HepG2 (cell line): ENCODE measurements around the gene TMEM187. TPM values are rescaled to one million over a fixed set of nuclear protein-coding genes. Genes with fewer than 3 reads are reported as not detected.
A peak's percentile ranks its signal among the peaks of the same experiment; 100 is the strongest.

Source experiments
- CBX5 ChIP-seq: sonication (generic); formaldehyde crosslinking; IDR thresholded peaks from 2 replicates; pipeline ENCODE4 v1.4.0; 2020; ENCODE audit warnings: missing genetic modification reagents, borderline replicate concordance
- CERS6 ChIP-seq: sonication (generic); formaldehyde crosslinking; IDR thresholded peaks from 2 replicates; pipeline ENCODE4 v1.5.0; 2020; ENCODE audit warnings: missing genetic modification reagents
- CREM ChIP-seq, 2 experiments: sonication (generic) in 1 of 2; formaldehyde crosslinking in 1 of 2; IDR thresholded peaks; 2 replicates each; pipeline versions ENCODE4 v1.4.0 to v1.6.1; 2016 to 2020; ENCODE audit warnings: antibody characterized with exemption in 1 of 2, mild to moderate bottlenecking in 1 of 2, missing genetic modification reagents in 1 of 2
- IRF9 ChIP-seq: sonication (generic); formaldehyde crosslinking; IDR thresholded peaks from 2 replicates; pipeline ENCODE4 v1.8.0; 2022; ENCODE audit warnings: missing genetic modification reagents, mild to moderate bottlenecking, borderline replicate concordance
- MIXL1 ChIP-seq: IDR thresholded peaks from 2 replicates; pipeline ENCODE4 v1.6.1; 2016
- MYC ChIP-seq: sonication (generic); formaldehyde crosslinking; IDR thresholded peaks from 2 replicates; pipeline ENCODE4 v1.9.0; 2021; ENCODE audit warnings: missing genetic modification reagents, borderline replicate concordance
- NR3C1 ChIP-seq: sonication (generic); formaldehyde crosslinking; IDR thresholded peaks from 2 replicates; pipeline ENCODE4 v1.4.0; 2020; ENCODE audit warnings: missing genetic modification reagents
- PATZ1 ChIP-seq: sonication (generic); formaldehyde crosslinking; IDR thresholded peaks from 2 replicates; pipeline ENCODE4 v1.4.0; 2020; ENCODE audit warnings: missing genetic modification reagents
- RBM39 ChIP-seq: fragments of 200-400 bp; formaldehyde crosslinking; IDR thresholded peaks from one replicate; pipeline ENCODE4 v1.6.1; 2018; ENCODE audit warnings: antibody characterized with exemption, mild to moderate bottlenecking, low read depth, low read length; ENCODE audit not compliant: poor library complexity, severe bottlenecking
- RFXAP ChIP-seq: sonication (generic); formaldehyde crosslinking; IDR thresholded peaks from 2 replicates; pipeline ENCODE4 v1.4.0; 2020; ENCODE audit warnings: missing genetic modification reagents, borderline replicate concordance
- STAT6 ChIP-seq: sonication (generic); formaldehyde crosslinking; IDR thresholded peaks from 2 replicates; pipeline ENCODE4 v1.4.0; 2020; ENCODE audit warnings: missing genetic modification reagents, mild to moderate bottlenecking, borderline replicate concordance
- ZC3H13 ChIP-seq: sonication (generic); formaldehyde crosslinking; IDR thresholded peaks from 2 replicates; pipeline ENCODE4 v1.8.1; 2023; ENCODE audit warnings: mild to moderate bottlenecking, missing genetic modification reagents, moderate library complexity
- ZFP37 ChIP-seq: sonication (generic); formaldehyde crosslinking; IDR thresholded peaks from 2 replicates; pipeline ENCODE4 v1.4.0; 2020; ENCODE audit warnings: missing genetic modification reagents, borderline replicate concordance
- ZKSCAN5 ChIP-seq: sonication (generic); formaldehyde crosslinking; IDR thresholded peaks from 2 replicates; pipeline ENCODE4 v1.5.1; 2020; ENCODE audit warnings: mild to moderate bottlenecking, missing genetic modification reagents
- ZNF260 ChIP-seq: sonication (generic); formaldehyde crosslinking; IDR thresholded peaks from 2 replicates; pipeline ENCODE4 v1.4.0; 2020; ENCODE audit warnings: missing genetic modification reagents, low read depth, mild to moderate bottlenecking, borderline replicate concordance
- ZNF280B ChIP-seq: sonication (generic); formaldehyde crosslinking; IDR thresholded peaks from 2 replicates; pipeline ENCODE4 v1.5.0; 2020; ENCODE audit warnings: missing genetic modification reagents, mild to moderate bottlenecking, borderline replicate concordance
- ZNF3 ChIP-seq: IDR thresholded peaks from 2 replicates; pipeline ENCODE4 v1.7.0; 2017; ENCODE audit warnings: inconsistent platforms
- ZNF34 ChIP-seq: sonication (generic); formaldehyde crosslinking; IDR thresholded peaks from 2 replicates; pipeline ENCODE4 v1.4.0; 2020; ENCODE audit warnings: mild to moderate bottlenecking, missing genetic modification reagents, borderline replicate concordance
- ZNF484 ChIP-seq: sonication (generic); formaldehyde crosslinking; IDR thresholded peaks from 2 replicates; pipeline ENCODE4 v1.5.1; 2020; ENCODE audit warnings: mild to moderate bottlenecking, low read depth, missing genetic modification reagents, borderline replicate concordance
- ZNF672 ChIP-seq: sonication (generic); formaldehyde crosslinking; IDR thresholded peaks from 2 replicates; pipeline ENCODE4 v1.8.1; 2022; ENCODE audit warnings: missing genetic modification reagents
- polyA plus RNA-seq, 8 experiments: library from polyadenylated mRNA; depleted of rRNA in 3 of 8; stranded (reverse) in 7 of 8; unstranded in 1 of 8; fragments of >200 nt; fragmentation: Illumina TruSeq in 4 of 8; extraction: Trizol in 4 of 8; gene quantifications; 2 replicates each; pipeline versions ENCODE4 v1.2.1 to v1.2.3, GENCODE V29; 2011 to 2016; ENCODE audit warnings: low read depth in 4 of 8, missing spikeins in 1 of 8, mixed read lengths in 1 of 8; ENCODE audit not compliant: insufficient read depth in 1 of 8
- total RNA-seq, 5 experiments: library from RNA; depleted of rRNA; stranded (reverse); fragments of >200 nt; fragmentation: Illumina TruSeq; extraction: Trizol; gene quantifications; 2 replicates each; pipeline ENCODE4 v1.2.3, GENCODE V29; 2016; ENCODE audit warnings: low read depth in 1 of 5

TMEM187 gene
- total and polyA plus RNA-seq, 2 of the 13 experiments (the other 11 are each of a cell fraction or from before 2014, with no cell fraction given), result 2.2 to 6.2 TPM

DNA sequence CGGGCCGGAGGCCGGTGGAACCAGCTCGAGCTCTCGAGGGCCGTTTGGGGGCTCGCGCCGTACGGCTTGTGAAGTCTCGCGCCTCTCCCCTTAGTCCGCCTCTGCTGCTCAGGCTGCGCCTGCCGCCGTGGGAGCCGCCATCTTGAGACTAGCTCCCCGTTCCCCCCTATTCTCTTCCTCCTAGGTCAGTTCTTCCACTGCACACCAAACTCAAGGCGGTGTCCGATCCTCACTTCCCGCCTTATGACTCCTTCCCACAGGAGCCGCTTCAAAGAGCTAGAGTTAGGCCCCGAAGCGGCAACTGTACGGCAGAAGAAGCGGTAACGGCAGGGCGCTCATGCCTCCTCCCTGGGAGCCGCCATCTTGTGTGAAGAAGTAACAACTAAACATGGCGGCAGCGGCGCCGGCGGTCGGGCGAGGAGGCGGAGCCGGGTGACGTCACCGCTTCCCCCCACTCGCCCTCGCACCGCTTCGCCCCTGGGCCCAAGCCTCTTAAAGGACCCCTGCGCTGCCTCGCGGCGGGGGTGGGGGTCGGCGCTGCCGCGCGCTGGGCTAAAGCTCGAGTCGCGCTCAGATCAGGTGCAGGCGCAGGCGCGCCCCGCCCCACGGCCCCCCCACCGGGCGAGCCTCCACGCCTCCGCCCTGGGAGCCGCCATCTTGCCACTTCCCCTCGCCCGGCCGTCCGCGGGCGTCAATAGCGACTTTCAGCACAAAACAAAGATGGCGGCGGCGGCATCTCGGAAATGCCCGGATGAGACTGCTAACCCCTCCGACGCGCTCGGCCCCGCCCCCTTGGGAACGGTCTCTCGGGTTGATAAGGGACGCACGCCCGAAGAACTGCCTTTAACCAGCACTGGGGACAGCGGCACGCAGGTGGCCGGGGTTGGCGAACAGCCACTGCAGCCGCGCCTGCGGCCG lies 845 bp upstream of the TMEM187 start, which contains the start of gene HCFC1 (continued):
- TF ChIP-seq STAT6 (CRISPR knock-in tag), result no peak
- TF ChIP-seq ZKSCAN5 (CRISPR knock-in tag), result no peak
- no peak for TF ChIP-seq ZC3H13 (CRISPR knock-in tag)
- TF ChIP-seq ZNF34 (CRISPR knock-in tag), result no peak
- TF ChIP-seq IRF9 (CRISPR knock-in tag), result peak; percentile 26; the same call in 1 of the 2 replicates
- no peak for TF ChIP-seq ZNF280B (CRISPR knock-in tag)
- TF ChIP-seq MIXL1, result no peak
- TF ChIP-seq ZNF260, result no peak
- TF ChIP-seq CREM (IDR thresholded peaks at IDR 0.05), result no peak; the same call in none of the 2 replicates
- no peak for TF ChIP-seq CREM (CRISPR knock-in tag; IDR thresholded peaks at IDR 0.05)
- TF ChIP-seq CERS6 (CRISPR knock-in tag), result no peak
- TF ChIP-seq ZNF484, result no peak
- no peak for TF ChIP-seq ZNF672 (CRISPR knock-in tag)
- no peak for TF ChIP-seq ZNF3 (CRISPR knock-in tag)
- no peak for TF ChIP-seq CBX5 (CRISPR knock-in tag)
- TF ChIP-seq RBM39, result peak; percentile 29
- TF ChIP-seq PATZ1 (CRISPR knock-in tag), result peak; percentile 78
- no peak for TF ChIP-seq NR3C1 (CRISPR knock-in tag)
- TF ChIP-seq ZFP37 (CRISPR knock-in tag), result no peak
- peak; percentile 67 for TF ChIP-seq MYC (CRISPR knock-in tag)
- TF ChIP-seq RFXAP, result no peak
